Measurements from ENCODE around the gene C1GALT1.

Gene C1GALT1

GRCh38 chr7:7228967-7229366 lies 46.6 kb downstream of the C1GALT1 start:
- Histone ChIP-seq H3K9me3 (no peaks in the 10 kb centered on the region), H3K4me1 (ENCODE audit: control insufficient read depth in 1 of 2, insufficient read depth in 1 of 2, low read depth in 1 of 2, low read length in 1 of 2) (no peaks in the 10 kb centered on the region), H3K36me3 (no peaks in the 10 kb centered on the region), H3K4me3 (ENCODE audit: low read depth in 1 of 2, low read length in 1 of 2) (no peak overlapping the region), H3K27me3 (no peaks in the 10 kb centered on the region), H3K27ac (peak overlapping the region; percentile 4)
- no peak for TF ChIP-seq CTCF (IDR thresholded peaks at IDR 0.05)

- no peak overlapping the region for H3K4me3 ChIP-seq (ENCODE audit: low read depth in 1 of 2, low read length in 1 of 2)
- H3K27me3 ChIP-seq = no peaks in the 10 kb centered on the region
- no peak overlapping the region for H3K27ac ChIP-seq
- no peaks in the 10 kb centered on the region for H3K4me1 ChIP-seq (ENCODE audit: control insufficient read depth in 1 of 2, insufficient read depth in 1 of 2, low read depth in 1 of 2, low read length in 1 of 2)
- peaks cover 11% of the 10 kb centered on the region for H3K36me3 ChIP-seq
- no peak for TF ChIP-seq CTCF (IDR thresholded peaks at IDR 0.05)
- no peaks in the 10 kb centered on the region for H3K9me3 ChIP-seq
Observed at GRCh38 chr7:7231000-7231399, 48.7 kb downstream of the C1GALT1 start.

- Histone ChIP-seq H3K27me3 (no peaks in the 10 kb centered on the region), H3K9me3 (no peaks in the 10 kb centered on the region), H3K27ac (no peak overlapping the region), H3K36me3 (peaks cover 19% of the 10 kb centered on the region), H3K4me1 (ENCODE audit: control insufficient read depth in 1 of 2, insufficient read depth in 1 of 2, low read depth in 1 of 2, low read length in 1 of 2) (no peaks in the 10 kb centered on the region), H3K4me3 (ENCODE audit: low read depth in 1 of 2, low read length in 1 of 2) (no peak overlapping the region)
- TF ChIP-seq CTCF (IDR thresholded peaks at IDR 0.05) = no peak
Observed at GRCh38 chr7:7231865-7232264, 49.5 kb downstream of the C1GALT1 start.

GRCh38 chr7:7235347-7235746 lies 53.0 kb downstream of the C1GALT1 start:
- Histone ChIP-seq H3K27me3 (no peaks in the 10 kb centered on the region), H3K36me3 (peaks cover 41% of the 10 kb centered on the region), H3K9me3 (no peaks in the 10 kb centered on the region), H3K4me1 (ENCODE audit: control insufficient read depth in 1 of 2, insufficient read depth in 1 of 2, low read depth in 1 of 2, low read length in 1 of 2) (no peaks in the 10 kb centered on the region), H3K27ac (no peak overlapping the region), H3K4me3 (ENCODE audit: low read depth in 1 of 2, low read length in 1 of 2) (no peak overlapping the region)
- TF ChIP-seq CTCF (IDR thresholded peaks at IDR 0.05) = no peak

GRCh38 chr7:7236041-7236440 lies 53.7 kb downstream of the C1GALT1 start:
- no peak for TF ChIP-seq CTCF (IDR thresholded peaks at IDR 0.05)
- no peak overlapping the region for H3K4me3 ChIP-seq (ENCODE audit: low read depth in 1 of 2, low read length in 1 of 2)
- no peak overlapping the region for H3K27ac ChIP-seq
- H3K27me3 ChIP-seq = no peaks in the 10 kb centered on the region
- no peaks in the 10 kb centered on the region for H3K4me1 ChIP-seq (ENCODE audit: control insufficient read depth in 1 of 2, insufficient read depth in 1 of 2, low read depth in 1 of 2, low read length in 1 of 2)
- H3K9me3 ChIP-seq = no peaks in the 10 kb centered on the region
- peaks cover 43% of the 10 kb centered on the region for H3K36me3 ChIP-seq

Data from neutrophil (primary cell).